K562 (cell line): ENCODE results near the gene SH3BP4.

Experiments used
- FOXJ3 ChIP-seq: sonication (generic); formaldehyde crosslinking; IDR thresholded peaks from 2 replicates; pipeline ENCODE4 v1.4.0; 2020; ENCODE audit warnings: mild to moderate bottlenecking, missing genetic modification reagents
- JUND ChIP-seq, 2 experiments: IDR thresholded peaks; 2 replicates in 1 of 2; 3 replicates in 1 of 2; pipeline ENCODE4 v1.6.1; 2011; ENCODE audit warnings: borderline replicate concordance in 2 of 2, low read depth in 2 of 2, low read length in 2 of 2, improper control_type of control experiment in 1 of 2, missing biosample characterization in 1 of 2, missing genetic modification characterization in 1 of 2, missing genetic modification reagents in 1 of 2
- PML ChIP-seq: IDR thresholded peaks from 2 replicates; pipeline ENCODE4 v1.6.1; 2012; ENCODE audit warnings: low read length, inconsistent platforms
- POLR2AphosphoS2 ChIP-seq: IDR thresholded peaks from 2 replicates; pipeline ENCODE4 v1.6.1; 2012; ENCODE audit warnings: low read length, improper control_type of control experiment
- RFX5 ChIP-seq: IDR thresholded peaks from 2 replicates; pipeline ENCODE4 v1.6.1; 2011; ENCODE audit warnings: low read depth, mild to moderate bottlenecking, improper control_type of control experiment, low read length
- SOX6 ChIP-seq: fragments of 450-650 bp; IDR thresholded peaks from 2 replicates; pipeline ENCODE4 v1.6.1; 2014; ENCODE audit warnings: mild to moderate bottlenecking
- ZNF23 ChIP-seq: fragments of 250-450 bp; sonication (Bioruptor Pico); IDR thresholded peaks from 2 replicates; pipeline ENCODE4 v1.4.0; 2020; ENCODE audit warnings: mild to moderate bottlenecking
- ZNF274 ChIP-seq: IDR thresholded peaks from 2 replicates; pipeline ENCODE4 v1.6.1; 2011; ENCODE audit warnings: low read depth, mild to moderate bottlenecking, low read length, moderate library complexity, borderline replicate concordance
- ZNF408 ChIP-seq: fragments of 250-450 bp; sonication (Bioruptor Pico); IDR thresholded peaks from 2 replicates; pipeline ENCODE4 v1.4.0; 2020; ENCODE audit warnings: low read depth, mild to moderate bottlenecking, moderate library complexity
- TF ChIP-seq, protein P1 (sequence below), 3 experiments: IDR thresholded peaks in 2 of 3; conservative IDR thresholded peaks in 1 of 3; 2 replicates each; pipeline ENCODE4 v1.5.1; 2011 to 2012; ENCODE audit warnings: low read length in 3 of 3, mild to moderate bottlenecking in 3 of 3, control low read depth in 2 of 3, improper control_type of control experiment in 1 of 3, inconsistent platforms in 1 of 3, low read depth in 1 of 3, mixed read lengths in 1 of 3, moderate library complexity in 1 of 3; ENCODE audit not compliant: insufficient read depth in 2 of 3
- TF ChIP-seq, protein P2 (sequence below), 2 experiments: fragments of 450-650 bp; formaldehyde crosslinking in 1 of 2; IDR thresholded peaks; 2 replicates each; pipeline versions ENCODE4 v1.4.0 to v1.6.1; 2014 to 2020; ENCODE audit warnings: mild to moderate bottlenecking in 2 of 2, borderline replicate concordance in 1 of 2, low read depth in 1 of 2
- TF ChIP-seq, protein P3 (sequence below): sonication (generic); formaldehyde crosslinking; IDR thresholded peaks from 2 replicates; pipeline ENCODE4 v1.8.1; 2023; ENCODE audit warnings: mild to moderate bottlenecking, missing genetic modification reagents

DNA sequence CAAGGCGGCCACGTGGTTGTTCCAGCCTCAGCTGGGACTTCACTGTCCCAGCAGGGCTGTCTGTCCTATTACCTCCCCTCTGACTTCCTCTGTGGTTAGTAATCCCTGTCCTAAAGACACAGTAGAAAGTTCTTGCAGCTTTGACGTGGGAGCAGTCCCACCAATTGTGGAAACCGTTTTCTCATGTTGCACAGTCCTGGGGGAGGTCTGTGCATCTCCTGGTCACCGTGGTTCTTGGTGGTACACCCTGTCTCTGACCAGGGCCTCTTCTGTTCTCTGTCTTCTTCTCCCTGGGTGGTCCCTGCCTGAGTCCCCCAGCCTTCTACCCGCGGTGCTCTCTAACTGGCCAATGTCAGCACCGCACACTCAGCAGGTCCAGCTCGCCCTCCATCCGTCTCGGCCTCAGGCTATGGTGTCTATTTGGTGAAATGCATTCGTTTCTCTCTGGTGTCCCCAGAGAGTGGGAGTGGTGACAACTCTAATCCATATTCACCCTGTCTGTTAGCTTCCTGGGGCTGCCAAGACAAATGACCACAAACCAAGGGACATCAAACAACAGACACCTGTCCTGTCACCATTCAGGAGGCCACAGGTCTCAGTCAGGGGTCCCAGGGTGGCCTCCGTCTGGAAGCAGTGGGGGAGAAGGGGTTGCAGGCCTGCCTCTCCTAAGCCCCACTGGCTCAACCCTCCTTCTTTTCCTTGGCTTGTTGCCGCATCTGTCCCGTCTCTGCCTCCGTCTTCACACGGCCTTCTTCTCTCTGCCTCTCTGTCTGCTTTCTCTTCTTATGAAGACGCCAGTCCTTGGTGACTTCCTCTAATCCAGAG, 99.8 kb downstream of the SH3BP4 start:
- TF ChIP-seq RFX5 (no peak), POLR2AphosphoS2 (no peak), ZNF274 (no peak), JUND (IDR thresholded peaks at IDR 0.05; ENCODE audit: borderline replicate concordance, low read depth, low read length) (no peak), JUND (tag; IDR thresholded peaks at IDR 0.05; ENCODE audit: borderline replicate concordance, low read depth, low read length) (no peak), FOXJ3 (CRISPR knock-in tag) (no peak), ZNF408 (no peak), ZNF23 (CRISPR knock-in tag) (no peak), SOX6 (no peak), PML (no peak)
- TF ChIP-seq, protein P1, sequence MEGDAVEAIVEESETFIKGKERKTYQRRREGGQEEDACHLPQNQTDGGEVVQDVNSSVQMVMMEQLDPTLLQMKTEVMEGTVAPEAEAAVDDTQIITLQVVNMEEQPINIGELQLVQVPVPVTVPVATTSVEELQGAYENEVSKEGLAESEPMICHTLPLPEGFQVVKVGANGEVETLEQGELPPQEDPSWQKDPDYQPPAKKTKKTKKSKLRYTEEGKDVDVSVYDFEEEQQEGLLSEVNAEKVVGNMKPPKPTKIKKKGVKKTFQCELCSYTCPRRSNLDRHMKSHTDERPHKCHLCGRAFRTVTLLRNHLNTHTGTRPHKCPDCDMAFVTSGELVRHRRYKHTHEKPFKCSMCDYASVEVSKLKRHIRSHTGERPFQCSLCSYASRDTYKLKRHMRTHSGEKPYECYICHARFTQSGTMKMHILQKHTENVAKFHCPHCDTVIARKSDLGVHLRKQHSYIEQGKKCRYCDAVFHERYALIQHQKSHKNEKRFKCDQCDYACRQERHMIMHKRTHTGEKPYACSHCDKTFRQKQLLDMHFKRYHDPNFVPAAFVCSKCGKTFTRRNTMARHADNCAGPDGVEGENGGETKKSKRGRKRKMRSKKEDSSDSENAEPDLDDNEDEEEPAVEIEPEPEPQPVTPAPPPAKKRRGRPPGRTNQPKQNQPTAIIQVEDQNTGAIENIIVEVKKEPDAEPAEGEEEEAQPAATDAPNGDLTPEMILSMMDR (IDR thresholded peaks at IDR 0.05 in 2 of 3, conservative IDR thresholded peaks at IDR 0.05 in 1 of 3; ENCODE audit: insufficient read depth in 2 of 3, low read depth in 1 of 3, low read length in 3 of 3): no peak
- TF ChIP-seq, protein P2, sequence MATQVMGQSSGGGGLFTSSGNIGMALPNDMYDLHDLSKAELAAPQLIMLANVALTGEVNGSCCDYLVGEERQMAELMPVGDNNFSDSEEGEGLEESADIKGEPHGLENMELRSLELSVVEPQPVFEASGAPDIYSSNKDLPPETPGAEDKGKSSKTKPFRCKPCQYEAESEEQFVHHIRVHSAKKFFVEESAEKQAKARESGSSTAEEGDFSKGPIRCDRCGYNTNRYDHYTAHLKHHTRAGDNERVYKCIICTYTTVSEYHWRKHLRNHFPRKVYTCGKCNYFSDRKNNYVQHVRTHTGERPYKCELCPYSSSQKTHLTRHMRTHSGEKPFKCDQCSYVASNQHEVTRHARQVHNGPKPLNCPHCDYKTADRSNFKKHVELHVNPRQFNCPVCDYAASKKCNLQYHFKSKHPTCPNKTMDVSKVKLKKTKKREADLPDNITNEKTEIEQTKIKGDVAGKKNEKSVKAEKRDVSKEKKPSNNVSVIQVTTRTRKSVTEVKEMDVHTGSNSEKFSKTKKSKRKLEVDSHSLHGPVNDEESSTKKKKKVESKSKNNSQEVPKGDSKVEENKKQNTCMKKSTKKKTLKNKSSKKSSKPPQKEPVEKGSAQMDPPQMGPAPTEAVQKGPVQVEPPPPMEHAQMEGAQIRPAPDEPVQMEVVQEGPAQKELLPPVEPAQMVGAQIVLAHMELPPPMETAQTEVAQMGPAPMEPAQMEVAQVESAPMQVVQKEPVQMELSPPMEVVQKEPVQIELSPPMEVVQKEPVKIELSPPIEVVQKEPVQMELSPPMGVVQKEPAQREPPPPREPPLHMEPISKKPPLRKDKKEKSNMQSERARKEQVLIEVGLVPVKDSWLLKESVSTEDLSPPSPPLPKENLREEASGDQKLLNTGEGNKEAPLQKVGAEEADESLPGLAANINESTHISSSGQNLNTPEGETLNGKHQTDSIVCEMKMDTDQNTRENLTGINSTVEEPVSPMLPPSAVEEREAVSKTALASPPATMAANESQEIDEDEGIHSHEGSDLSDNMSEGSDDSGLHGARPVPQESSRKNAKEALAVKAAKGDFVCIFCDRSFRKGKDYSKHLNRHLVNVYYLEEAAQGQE (IDR thresholded peaks at IDR 0.05; ENCODE audit: borderline replicate concordance): no peak
- TF ChIP-seq, protein P2 (CRISPR knock-in tag; IDR thresholded peaks at IDR 0.05; ENCODE audit: low read depth): no peak
- TF ChIP-seq, protein P3, sequence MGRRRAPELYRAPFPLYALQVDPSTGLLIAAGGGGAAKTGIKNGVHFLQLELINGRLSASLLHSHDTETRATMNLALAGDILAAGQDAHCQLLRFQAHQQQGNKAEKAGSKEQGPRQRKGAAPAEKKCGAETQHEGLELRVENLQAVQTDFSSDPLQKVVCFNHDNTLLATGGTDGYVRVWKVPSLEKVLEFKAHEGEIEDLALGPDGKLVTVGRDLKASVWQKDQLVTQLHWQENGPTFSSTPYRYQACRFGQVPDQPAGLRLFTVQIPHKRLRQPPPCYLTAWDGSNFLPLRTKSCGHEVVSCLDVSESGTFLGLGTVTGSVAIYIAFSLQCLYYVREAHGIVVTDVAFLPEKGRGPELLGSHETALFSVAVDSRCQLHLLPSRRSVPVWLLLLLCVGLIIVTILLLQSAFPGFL (CRISPR knock-in tag): no peak
